ENCODE measurements around the gene PDZD2.
"Not testable (repeated sequence)": the region's sequence is repeated elsewhere in the genome, so short reads cannot be mapped to it uniquely, and the experiment has no call there.

PDZD2 gene

GRCh38 chr5:32109236-32109635, 470.3 kb downstream of the PDZD2 start:
- DNase-seq (ENCODE audit: low spot score) (no peak), ATAC-seq (ENCODE audit: low read depth) (no peak)
- H3K36me3 ChIP-seq (ENCODE audit: low read depth): peaks cover 92% of the 10 kb centered on the region

GRCh38 chr5:32110111-32110696, 471.3 kb downstream of the PDZD2 start:
- no peak for DNase-seq (ENCODE audit: low spot score)
- Histone ChIP-seq H3K4me1 (ENCODE audit: insufficient read depth, poor library complexity, severe bottlenecking) (no peaks in the 10 kb centered on the region), H3K4me3 (ENCODE audit: severe bottlenecking) (no peak overlapping the region), H3K27me3 (ENCODE audit: insufficient read depth, poor library complexity, severe bottlenecking) (no peaks in the 10 kb centered on the region), H3K27ac (ENCODE audit: poor library complexity, severe bottlenecking) (no peak overlapping the region), H3K36me3 (ENCODE audit: low read depth) (peaks cover 91% of the 10 kb centered on the region), H3K9me3 (ENCODE audit: severe bottlenecking) (no peaks in the 10 kb centered on the region)
- ATAC-seq (ENCODE audit: low read depth): no peak
- no peak for TF ChIP-seq CTCF (IDR thresholded peaks at IDR 0.05; ENCODE audit: poor library complexity, severe bottlenecking)

More at GRCh38 chr5:32109236-32109635, 470.3 kb downstream of the PDZD2 start:
- Histone ChIP-seq H3K9me3 (ENCODE audit: severe bottlenecking) (no peaks in the 10 kb centered on the region), H3K4me3 (ENCODE audit: severe bottlenecking) (no peak overlapping the region), H3K27me3 (ENCODE audit: insufficient read depth, poor library complexity, severe bottlenecking) (no peaks in the 10 kb centered on the region), H3K27ac (ENCODE audit: poor library complexity, severe bottlenecking) (no peak overlapping the region), H3K4me1 (ENCODE audit: insufficient read depth, poor library complexity, severe bottlenecking) (no peaks in the 10 kb centered on the region)
- TF ChIP-seq CTCF (IDR thresholded peaks at IDR 0.05; ENCODE audit: poor library complexity, severe bottlenecking): no peak

GRCh38 chr5:32115985-32116384, 477.1 kb downstream of the PDZD2 start:
- no peak for DNase-seq (ENCODE audit: low spot score)

GRCh38 chr5:32116574-32117313, 477.8 kb downstream of the PDZD2 start:
- Histone ChIP-seq H3K4me1 (ENCODE audit: insufficient read depth, poor library complexity, severe bottlenecking) (no peaks in the 10 kb centered on the region), H3K9me3 (ENCODE audit: severe bottlenecking) (peaks cover 2% of the 10 kb centered on the region), H3K36me3 (ENCODE audit: low read depth) (peaks cover 85% of the 10 kb centered on the region), H3K4me3 (ENCODE audit: severe bottlenecking) (no peak overlapping the region), H3K27me3 (ENCODE audit: insufficient read depth, poor library complexity, severe bottlenecking) (no peaks in the 10 kb centered on the region), H3K27ac (ENCODE audit: poor library complexity, severe bottlenecking) (no peak overlapping the region)
- DNase-seq (ENCODE audit: low spot score) (no peak), ATAC-seq (ENCODE audit: low read depth) (no peak)
- no peak for TF ChIP-seq CTCF (IDR thresholded peaks at IDR 0.05; ENCODE audit: poor library complexity, severe bottlenecking)

More at GRCh38 chr5:32115985-32116384, 477.1 kb downstream of the PDZD2 start:
- Histone ChIP-seq H3K36me3 (ENCODE audit: low read depth) (peaks cover 81% of the 10 kb centered on the region), H3K4me1 (ENCODE audit: insufficient read depth, poor library complexity, severe bottlenecking) (no peaks in the 10 kb centered on the region), H3K9me3 (ENCODE audit: severe bottlenecking) (peaks cover 2% of the 10 kb centered on the region), H3K27ac (ENCODE audit: poor library complexity, severe bottlenecking) (no peak overlapping the region), H3K27me3 (ENCODE audit: insufficient read depth, poor library complexity, severe bottlenecking) (no peaks in the 10 kb centered on the region), H3K4me3 (ENCODE audit: severe bottlenecking) (no peak overlapping the region)
- no peak for ATAC-seq (ENCODE audit: low read depth)
- TF ChIP-seq CTCF (IDR thresholded peaks at IDR 0.05; ENCODE audit: poor library complexity, severe bottlenecking): no peak

- H3K4me1 ChIP-seq (ENCODE audit: insufficient read depth, poor library complexity, severe bottlenecking); ATAC-seq (ENCODE audit: low read depth); H3K4me3 ChIP-seq (ENCODE audit: severe bottlenecking); DNase-seq (ENCODE audit: low spot score); H3K27me3 ChIP-seq (ENCODE audit: insufficient read depth, poor library complexity, severe bottlenecking); H3K9me3 ChIP-seq (ENCODE audit: severe bottlenecking); H3K27ac ChIP-seq (ENCODE audit: poor library complexity, severe bottlenecking): not testable (repeated sequence)
- H3K36me3 ChIP-seq (ENCODE audit: low read depth): peaks cover 82% of the 10 kb centered on the region
Measured at GRCh38 chr5:32118922-32119321, 480.0 kb downstream of the PDZD2 start.

Measured in RWPE2 (cell line).